ENCODE measurements around the gene FUT1.

Gene FUT1

GRCh38 chr19:48708471-48708870, 44.0 kb downstream of the FUT1 start:
- Histone ChIP-seq H3K4me2 (ENCODE audit: low read depth, low read length) (no peak overlapping the region), H3K36me3 (replicated peaks; ENCODE audit: insufficient read depth, low read length) (no peaks in the 10 kb centered on the region), H3F3A (ENCODE audit: insufficient read depth, low read length) (no peaks in the 10 kb centered on the region), H4K20me1 (ENCODE audit: insufficient read depth, low read length) (no peaks in the 10 kb centered on the region), H2AFZ (ENCODE audit: low read length) (no peak overlapping the region), H3K9me2 (replicated peaks; ENCODE audit: insufficient read depth, low read length) (no peaks in the 10 kb centered on the region), H3K79me2 (ENCODE audit: low read length) (no peaks in the 10 kb centered on the region), H3K4me1 (ENCODE audit: low read length) (no peaks in the 10 kb centered on the region), H3K9ac (ENCODE audit: low read length) (no peak overlapping the region), H3K27me3 (replicated peaks; ENCODE audit: insufficient read depth, low read length) (peaks cover 71% of the 10 kb centered on the region), H3K9me3 (replicated peaks; ENCODE audit: insufficient read depth, low read length) (no peaks in the 10 kb centered on the region), H3K27ac (ENCODE audit: low read length) (no peak overlapping the region), H3K4me3 (ENCODE audit: low read length) (no peak overlapping the region)
- TF ChIP-seq CTCF (IDR thresholded peaks at IDR 0.05; ENCODE audit: low read length): no peak
- no peak for TF ChIP-seq EZH2 (optimal IDR thresholded peaks at IDR 0.05; ENCODE audit: low read depth, low read length)
- no peak for TF ChIP-seq EZH2phosphoT487 (IDR thresholded peaks at IDR 0.05; ENCODE audit: low read length)
- no peak for DNase-seq

- Histone ChIP-seq H3K36me3 (replicated peaks; ENCODE audit: insufficient read depth, low read length) (no peaks in the 10 kb centered on the region), H3K4me3 (ENCODE audit: low read length) (no peak overlapping the region), H3K9me2 (replicated peaks; ENCODE audit: insufficient read depth, low read length) (no peaks in the 10 kb centered on the region), H3K9me3 (replicated peaks; ENCODE audit: insufficient read depth, low read length) (no peaks in the 10 kb centered on the region), H2AFZ (ENCODE audit: low read length) (no peak overlapping the region), H3K27me3 (replicated peaks; ENCODE audit: insufficient read depth, low read length) (peaks cover 79% of the 10 kb centered on the region), H4K20me1 (ENCODE audit: insufficient read depth, low read length) (no peaks in the 10 kb centered on the region), H3K4me2 (ENCODE audit: low read depth, low read length) (no peak overlapping the region), H3K9ac (ENCODE audit: low read length) (no peak overlapping the region), H3F3A (ENCODE audit: insufficient read depth, low read length) (no peaks in the 10 kb centered on the region), H3K4me1 (ENCODE audit: low read length) (no peaks in the 10 kb centered on the region), H3K27ac (ENCODE audit: low read length) (no peak overlapping the region), H3K79me2 (ENCODE audit: low read length) (no peaks in the 10 kb centered on the region)
- no peak for DNase-seq
- no peak for TF ChIP-seq CTCF (IDR thresholded peaks at IDR 0.05; ENCODE audit: low read length)
- TF ChIP-seq EZH2 (optimal IDR thresholded peaks at IDR 0.05; ENCODE audit: low read depth, low read length): no peak
- TF ChIP-seq EZH2phosphoT487 (IDR thresholded peaks at IDR 0.05; ENCODE audit: low read length): no peak
Observed at GRCh38 chr19:48705431-48705830, 47.0 kb downstream of the FUT1 start.

GRCh38 chr19:48703316-48703715, 49.1 kb downstream of the FUT1 start:
- no peak overlapping the region for H3K27ac ChIP-seq (ENCODE audit: low read length)
- no peaks in the 10 kb centered on the region for H3K4me1 ChIP-seq (ENCODE audit: low read length)
- no peak for TF ChIP-seq EZH2 (optimal IDR thresholded peaks at IDR 0.05; ENCODE audit: low read depth, low read length)
- no peak for TF ChIP-seq EZH2phosphoT487 (IDR thresholded peaks at IDR 0.05; ENCODE audit: low read length)
- TF ChIP-seq CTCF (IDR thresholded peaks at IDR 0.05; ENCODE audit: low read length): no peak
- H4K20me1 ChIP-seq (ENCODE audit: insufficient read depth, low read length): no peaks in the 10 kb centered on the region
- no peak overlapping the region for H2AFZ ChIP-seq (ENCODE audit: low read length)
- H3K79me2 ChIP-seq (ENCODE audit: low read length): no peaks in the 10 kb centered on the region
- peaks cover 85% of the 10 kb centered on the region for H3K27me3 ChIP-seq (replicated peaks; ENCODE audit: insufficient read depth, low read length)
- no peak overlapping the region for H3K4me2 ChIP-seq (ENCODE audit: low read depth, low read length)
- H3K9me2 ChIP-seq (replicated peaks; ENCODE audit: insufficient read depth, low read length): no peaks in the 10 kb centered on the region
- H3K36me3 ChIP-seq (replicated peaks; ENCODE audit: insufficient read depth, low read length): no peaks in the 10 kb centered on the region
- H3F3A ChIP-seq (ENCODE audit: insufficient read depth, low read length): no peaks in the 10 kb centered on the region
- no peak overlapping the region for H3K4me3 ChIP-seq (ENCODE audit: low read length)
- H3K9me3 ChIP-seq (replicated peaks; ENCODE audit: insufficient read depth, low read length): no peaks in the 10 kb centered on the region
- no peak for DNase-seq
- H3K9ac ChIP-seq (ENCODE audit: low read length): no peak overlapping the region
